Cardiac septum (tissue), 1 donor: Measurements from ENCODE around the gene C20orf144. TPM values are rescaled to one million over a fixed set of nuclear protein-coding genes. Genes with fewer than 3 reads are reported as not detected.

Source experiments
- DNase-seq: peaks from one replicate; pipeline ENCODE4 v3.0.0-alpha.2; 2020; ENCODE audit warnings: low spot score
- intact Hi-C: fragments of 100-400 bp; cut with DNase I; formaldehyde crosslinking; loops from one replicate; pipeline ENCODE4 v1.14.0; 2022
- total RNA-seq: library from RNA; stranded (reverse); fragmentation: NEBNext Ultra II Directional; extraction: Animal tissue kit (Norgen Biotek cat#: 25700); gene quantifications from one replicate; pipeline ENCODE4 v1.2.1, GENCODE V29; 2021
- donor health status: DM: no; HTN: no; CAD: no.

The C20orf144 gene
- total RNA-seq, 1 donor from 2014 or later = not detected

- intact Hi-C loops = no loop called here
- no peak for DNase-seq
Measured at GRCh38 chr20:33707668-33708067, 45.5 kb downstream of the C20orf144 start.

GRCh38 chr20:33709398-33709797 is 47.3 kb downstream of the C20orf144 start:
- DNase-seq = no peak
- intact Hi-C loops = no loop called here

GRCh38 chr20:33709905-33710541 is 47.9 kb downstream of the C20orf144 start:
- no peak for DNase-seq

GRCh38 chr20:33710681-33711445 is 48.7 kb downstream of the C20orf144 start:
- intact Hi-C loops = no loop called here

More at GRCh38 chr20:33709905-33710541, 47.9 kb downstream of the C20orf144 start:
- intact Hi-C loops = no loop called here

GRCh38 chr20:33711446-33711738 is 49.3 kb downstream of the C20orf144 start:
- no peak for DNase-seq
- intact Hi-C loops = no loop called here

More at GRCh38 chr20:33710681-33711445, 48.7 kb downstream of the C20orf144 start:
- DNase-seq = no peak

Other genes starting within 250 kb of the C20orf144 start
- gene SNTA1, start 218.6 kb upstream of the C20orf144 start, total RNA-seq = 167 TPM
- 11.2 TPM for gene CBFA2T2, start 172.2 kb upstream of the C20orf144 start, total RNA-seq
- 0.46 TPM for gene ACTL10, start 4.6 kb downstream of the C20orf144 start, total RNA-seq
- gene NECAB3, start 12.1 kb downstream of the C20orf144 start, total RNA-seq = 77.0 TPM
- gene E2F1, start 24.1 kb downstream of the C20orf144 start, total RNA-seq = 2.3 TPM
- 8.9 TPM for gene PXMP4, start 58.0 kb downstream of the C20orf144 start, total RNA-seq
- gene ZNF341, start 69.7 kb downstream of the C20orf144 start, total RNA-seq = 1.3 TPM
- 101 TPM for gene CHMP4B, start 149.0 kb downstream of the C20orf144 start, total RNA-seq